ENCODE data around the gene C9orf50.

C9orf50 gene

DNA sequence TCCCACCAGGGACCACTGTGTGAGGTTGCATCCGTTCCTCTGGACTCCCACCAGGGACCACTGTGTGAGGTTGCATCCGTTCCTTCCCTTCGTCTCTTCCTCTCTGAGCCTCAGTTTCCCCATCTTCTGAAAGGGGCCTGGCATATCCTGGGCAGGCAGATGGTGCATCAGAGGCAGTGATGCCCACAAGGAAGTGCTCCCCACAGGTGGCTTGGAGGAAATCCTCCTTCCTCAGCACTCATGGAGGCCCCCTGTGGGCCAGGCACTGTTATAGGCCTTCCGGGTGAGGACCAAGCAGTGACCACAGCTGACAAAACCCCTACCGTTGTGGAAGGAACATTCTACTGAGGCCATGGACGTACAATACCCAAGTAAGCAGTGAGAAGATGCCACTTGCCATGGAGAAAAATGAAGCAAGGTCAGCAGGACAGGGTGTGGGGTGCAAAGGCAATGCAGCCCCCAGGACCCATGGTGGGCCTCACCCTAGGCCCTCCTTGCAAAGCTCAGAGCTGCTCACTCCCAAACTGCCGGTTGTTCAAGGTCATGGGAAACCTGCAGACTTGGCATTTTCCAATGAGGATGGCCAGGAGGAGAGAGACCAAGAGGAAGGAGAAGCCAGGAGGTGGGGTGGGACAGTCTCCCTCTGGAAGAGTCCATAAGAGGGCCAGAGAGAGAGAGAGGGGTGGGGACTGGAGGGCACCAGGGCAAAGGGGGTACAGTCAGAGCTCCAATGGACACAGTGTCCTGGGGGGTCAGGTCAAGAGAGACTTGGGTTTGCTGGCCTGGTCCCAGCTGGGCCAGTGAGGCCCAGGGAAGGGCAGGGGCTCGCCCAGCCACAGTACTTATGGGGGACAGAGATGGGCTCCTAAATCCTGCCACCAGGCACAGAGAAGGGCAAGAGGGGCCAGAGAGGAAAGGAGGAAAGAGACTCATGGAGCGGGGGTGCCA, 51.1 kb downstream of the C9orf50 start:
- ChIA-PET POLR2A (interaction anchor here (0.6 to 2.0 kb wide), 5 partner anchors 22 to 368 kb away, joined by 3 to 7 read pairs (median 4); partner anchors contain the start of gene NTMT1), CTCF (interaction anchor here (0.6 to 1.7 kb wide), 15 partner anchors 8 to 438 kb away, joined by 3 to 4 read pairs (median 3); no protein-coding TSS in a partner anchor)
- H3K9me3 ChIP-seq (ENCODE audit: control insufficient read depth, insufficient read depth, low read depth, low read length) = no peaks in the 10 kb centered on the region
- no peak overlapping the region for H3K4me3 ChIP-seq (ENCODE audit: low read depth, low read length)
- H3K4me1 ChIP-seq (ENCODE audit: control insufficient read depth, insufficient read depth, low read length) = no peaks in the 10 kb centered on the region
- no peaks in the 10 kb centered on the region for H3K36me3 ChIP-seq (ENCODE audit: control insufficient read depth in 2 of 2, insufficient read depth in 1 of 2, low read length in 2 of 2)
- H3K27ac ChIP-seq (ENCODE audit: extremely low read depth, low read depth, low read length) = no peak overlapping the region
- TF ChIP-seq ZNF621 (tag by site-specific recombination; IDR thresholded peaks at IDR 0.05) (no peak), SP2 (tag by site-specific recombination; IDR thresholded peaks at IDR 0.05) (no peak), FEZF1 (tag by site-specific recombination; IDR thresholded peaks at IDR 0.05) (no peak), ZNF777 (tag by site-specific recombination; IDR thresholded peaks at IDR 0.05; ENCODE audit: borderline replicate concordance) (no peak), ZBTB17 (tag by site-specific recombination; IDR thresholded peaks at IDR 0.05) (peak; percentile 45), ZNF169 (tag by site-specific recombination; IDR thresholded peaks at IDR 0.05) (no peak), ZNF24 (tag by site-specific recombination; IDR thresholded peaks at IDR 0.05) (no peak), ZNF354C (tag by site-specific recombination; IDR thresholded peaks at IDR 0.05; ENCODE audit: borderline replicate concordance, low read depth) (no peak), GLI2 (tag by site-specific recombination; IDR thresholded peaks at IDR 0.05; ENCODE audit: borderline replicate concordance, low read depth) (no peak), ZNF292 (tag by site-specific recombination; IDR thresholded peaks at IDR 0.05; ENCODE audit: borderline replicate concordance, low read depth) (no peak), ZNF837 (tag by site-specific recombination; IDR thresholded peaks at IDR 0.05) (no peak), MEIS1 (CRISPR knock-in tag; IDR thresholded peaks at IDR 0.05; ENCODE audit: borderline replicate concordance) (no peak), ZNF544 (tag by site-specific recombination; IDR thresholded peaks at IDR 0.05) (no peak), SCRT1 (tag by site-specific recombination; IDR thresholded peaks at IDR 0.05; ENCODE audit: borderline replicate concordance) (peak; percentile 81), ZNF274 (IDR thresholded peaks at IDR 0.05; ENCODE audit: low read length) (no peak), ZNF274 (tag by site-specific recombination; IDR thresholded peaks at IDR 0.05; ENCODE audit: borderline replicate concordance) (no peak), ZNF133 (tag by site-specific recombination; IDR thresholded peaks at IDR 0.05) (no peak), ZSCAN23 (tag by site-specific recombination; IDR thresholded peaks at IDR 0.05) (no peak), ZNF324 (tag by site-specific recombination; IDR thresholded peaks at IDR 0.05) (no peak), ZIC2 (tag by site-specific recombination; IDR thresholded peaks at IDR 0.05) (peak; percentile 70), ZNF423 (tag by site-specific recombination; IDR thresholded peaks at IDR 0.05) (no peak), GLIS2 (tag by site-specific recombination; IDR thresholded peaks at IDR 0.05) (peak; percentile 68), ZFP37 (tag by site-specific recombination; IDR thresholded peaks at IDR 0.05) (no peak), ZNF214 (tag by site-specific recombination; IDR thresholded peaks at IDR 0.05; ENCODE audit: borderline replicate concordance) (no peak), OSR2 (tag by site-specific recombination; IDR thresholded peaks at IDR 0.05) (no peak), GFI1B (tag by site-specific recombination; IDR thresholded peaks at IDR 0.05) (no peak), ZNF23 (tag by site-specific recombination; IDR thresholded peaks at IDR 0.05; ENCODE audit: borderline replicate concordance) (no peak), ZXDB (tag by site-specific recombination; IDR thresholded peaks at IDR 0.05) (no peak)
- TF ChIP-seq, protein P1, sequence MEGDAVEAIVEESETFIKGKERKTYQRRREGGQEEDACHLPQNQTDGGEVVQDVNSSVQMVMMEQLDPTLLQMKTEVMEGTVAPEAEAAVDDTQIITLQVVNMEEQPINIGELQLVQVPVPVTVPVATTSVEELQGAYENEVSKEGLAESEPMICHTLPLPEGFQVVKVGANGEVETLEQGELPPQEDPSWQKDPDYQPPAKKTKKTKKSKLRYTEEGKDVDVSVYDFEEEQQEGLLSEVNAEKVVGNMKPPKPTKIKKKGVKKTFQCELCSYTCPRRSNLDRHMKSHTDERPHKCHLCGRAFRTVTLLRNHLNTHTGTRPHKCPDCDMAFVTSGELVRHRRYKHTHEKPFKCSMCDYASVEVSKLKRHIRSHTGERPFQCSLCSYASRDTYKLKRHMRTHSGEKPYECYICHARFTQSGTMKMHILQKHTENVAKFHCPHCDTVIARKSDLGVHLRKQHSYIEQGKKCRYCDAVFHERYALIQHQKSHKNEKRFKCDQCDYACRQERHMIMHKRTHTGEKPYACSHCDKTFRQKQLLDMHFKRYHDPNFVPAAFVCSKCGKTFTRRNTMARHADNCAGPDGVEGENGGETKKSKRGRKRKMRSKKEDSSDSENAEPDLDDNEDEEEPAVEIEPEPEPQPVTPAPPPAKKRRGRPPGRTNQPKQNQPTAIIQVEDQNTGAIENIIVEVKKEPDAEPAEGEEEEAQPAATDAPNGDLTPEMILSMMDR (tag by site-specific recombination; IDR thresholded peaks at IDR 0.05) = 0 out of 2 replicates have a peak, but pooled peaks have one; percentile 49
- TF ChIP-seq, protein P2, sequence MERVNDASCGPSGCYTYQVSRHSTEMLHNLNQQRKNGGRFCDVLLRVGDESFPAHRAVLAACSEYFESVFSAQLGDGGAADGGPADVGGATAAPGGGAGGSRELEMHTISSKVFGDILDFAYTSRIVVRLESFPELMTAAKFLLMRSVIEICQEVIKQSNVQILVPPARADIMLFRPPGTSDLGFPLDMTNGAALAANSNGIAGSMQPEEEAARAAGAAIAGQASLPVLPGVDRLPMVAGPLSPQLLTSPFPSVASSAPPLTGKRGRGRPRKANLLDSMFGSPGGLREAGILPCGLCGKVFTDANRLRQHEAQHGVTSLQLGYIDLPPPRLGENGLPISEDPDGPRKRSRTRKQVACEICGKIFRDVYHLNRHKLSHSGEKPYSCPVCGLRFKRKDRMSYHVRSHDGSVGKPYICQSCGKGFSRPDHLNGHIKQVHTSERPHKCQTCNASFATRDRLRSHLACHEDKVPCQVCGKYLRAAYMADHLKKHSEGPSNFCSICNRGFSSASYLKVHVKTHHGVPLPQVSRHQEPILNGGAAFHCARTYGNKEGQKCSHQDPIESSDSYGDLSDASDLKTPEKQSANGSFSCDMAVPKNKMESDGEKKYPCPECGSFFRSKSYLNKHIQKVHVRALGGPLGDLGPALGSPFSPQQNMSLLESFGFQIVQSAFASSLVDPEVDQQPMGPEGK (tag by site-specific recombination; IDR thresholded peaks at IDR 0.05) = 0 out of 2 replicates have a peak, but pooled peaks have one; percentile 28
- TF ChIP-seq, protein P3, sequence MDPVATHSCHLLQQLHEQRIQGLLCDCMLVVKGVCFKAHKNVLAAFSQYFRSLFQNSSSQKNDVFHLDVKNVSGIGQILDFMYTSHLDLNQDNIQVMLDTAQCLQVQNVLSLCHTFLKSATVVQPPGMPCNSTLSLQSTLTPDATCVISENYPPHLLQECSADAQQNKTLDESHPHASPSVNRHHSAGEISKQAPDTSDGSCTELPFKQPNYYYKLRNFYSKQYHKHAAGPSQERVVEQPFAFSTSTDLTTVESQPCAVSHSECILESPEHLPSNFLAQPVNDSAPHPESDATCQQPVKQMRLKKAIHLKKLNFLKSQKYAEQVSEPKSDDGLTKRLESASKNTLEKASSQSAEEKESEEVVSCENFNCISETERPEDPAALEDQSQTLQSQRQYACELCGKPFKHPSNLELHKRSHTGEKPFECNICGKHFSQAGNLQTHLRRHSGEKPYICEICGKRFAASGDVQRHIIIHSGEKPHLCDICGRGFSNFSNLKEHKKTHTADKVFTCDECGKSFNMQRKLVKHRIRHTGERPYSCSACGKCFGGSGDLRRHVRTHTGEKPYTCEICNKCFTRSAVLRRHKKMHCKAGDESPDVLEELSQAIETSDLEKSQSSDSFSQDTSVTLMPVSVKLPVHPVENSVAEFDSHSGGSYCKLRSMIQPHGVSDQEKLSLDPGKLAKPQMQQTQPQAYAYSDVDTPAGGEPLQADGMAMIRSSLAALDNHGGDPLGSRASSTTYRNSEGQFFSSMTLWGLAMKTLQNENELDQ (tag by site-specific recombination; IDR thresholded peaks at IDR 0.05; ENCODE audit: low read depth) = no peak
- TF ChIP-seq, protein P4, sequence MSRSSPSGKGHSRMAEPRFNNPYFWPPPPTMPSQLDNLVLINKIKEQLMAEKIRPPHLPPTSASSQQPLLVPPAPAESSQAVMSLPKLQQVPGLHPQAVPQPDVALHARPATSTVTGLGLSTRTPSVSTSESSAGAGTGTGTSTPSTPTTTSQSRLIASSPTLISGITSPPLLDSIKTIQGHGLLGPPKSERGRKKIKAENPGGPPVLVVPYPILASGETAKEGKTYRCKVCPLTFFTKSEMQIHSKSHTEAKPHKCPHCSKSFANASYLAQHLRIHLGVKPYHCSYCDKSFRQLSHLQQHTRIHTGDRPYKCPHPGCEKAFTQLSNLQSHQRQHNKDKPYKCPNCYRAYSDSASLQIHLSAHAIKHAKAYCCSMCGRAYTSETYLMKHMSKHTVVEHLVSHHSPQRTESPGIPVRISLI (tag by site-specific recombination; IDR thresholded peaks at IDR 0.05) = no peak
